ENCODE data around the gene GDF2. TPM values are rescaled to one million over a fixed set of nuclear protein-coding genes. Genes with fewer than 3 reads are reported as not detected.

The GDF2 gene
- total and polyA plus RNA-seq, 3 donors from 2014 or later = 0.19 to 0.39 TPM; not detected in 1

DNA sequence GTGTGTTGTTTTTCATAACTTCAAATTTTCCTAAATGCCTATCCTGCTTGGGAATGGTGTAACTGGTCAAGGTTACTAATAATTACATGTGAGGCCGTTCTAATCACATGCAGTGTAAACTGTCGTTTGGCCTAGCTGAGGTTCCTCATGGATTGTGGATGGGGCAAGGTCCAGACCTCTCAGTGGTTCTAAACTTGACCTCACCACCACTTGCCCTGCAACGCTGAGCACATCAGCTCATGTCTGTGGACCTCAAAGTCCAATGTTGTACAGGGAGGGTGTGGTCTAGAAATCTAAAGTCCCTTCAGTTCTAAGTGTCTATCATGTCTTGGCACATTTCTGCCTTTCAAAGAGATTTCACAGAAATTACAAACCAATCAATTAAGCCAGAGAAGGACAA lies 41.5 kb downstream of the GDF2 start:
- no peaks in the 10 kb centered on the region for H3K27me3 ChIP-seq
- WGBS, 2 donors = 77 to 88% methylated on average over 3 of the region's 3 CpGs

DNA sequence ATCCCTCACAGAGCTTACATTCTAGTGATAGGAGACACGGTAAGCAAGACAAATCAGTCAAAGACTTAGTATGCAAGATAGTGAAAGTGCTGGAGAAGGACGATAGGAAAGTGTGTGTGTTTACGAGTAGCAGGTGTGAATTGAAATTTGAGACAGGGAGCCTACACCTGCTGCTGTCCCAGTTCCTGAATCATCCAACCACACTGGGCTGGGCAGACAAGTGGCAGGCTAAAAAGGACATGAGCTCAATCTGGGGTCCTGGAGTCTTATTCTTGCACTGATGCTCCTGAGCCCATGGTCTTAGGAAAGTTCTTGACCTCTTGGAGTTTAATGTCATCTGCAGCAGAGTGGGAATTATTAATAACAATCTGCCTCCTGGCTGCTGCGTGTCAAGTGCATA lies 42.1 kb downstream of the GDF2 start:
- no peak for DNase-seq
- TF ChIP-seq POLR2A (IDR thresholded peaks at IDR 0.05) = no peak
- TF ChIP-seq, protein P1, sequence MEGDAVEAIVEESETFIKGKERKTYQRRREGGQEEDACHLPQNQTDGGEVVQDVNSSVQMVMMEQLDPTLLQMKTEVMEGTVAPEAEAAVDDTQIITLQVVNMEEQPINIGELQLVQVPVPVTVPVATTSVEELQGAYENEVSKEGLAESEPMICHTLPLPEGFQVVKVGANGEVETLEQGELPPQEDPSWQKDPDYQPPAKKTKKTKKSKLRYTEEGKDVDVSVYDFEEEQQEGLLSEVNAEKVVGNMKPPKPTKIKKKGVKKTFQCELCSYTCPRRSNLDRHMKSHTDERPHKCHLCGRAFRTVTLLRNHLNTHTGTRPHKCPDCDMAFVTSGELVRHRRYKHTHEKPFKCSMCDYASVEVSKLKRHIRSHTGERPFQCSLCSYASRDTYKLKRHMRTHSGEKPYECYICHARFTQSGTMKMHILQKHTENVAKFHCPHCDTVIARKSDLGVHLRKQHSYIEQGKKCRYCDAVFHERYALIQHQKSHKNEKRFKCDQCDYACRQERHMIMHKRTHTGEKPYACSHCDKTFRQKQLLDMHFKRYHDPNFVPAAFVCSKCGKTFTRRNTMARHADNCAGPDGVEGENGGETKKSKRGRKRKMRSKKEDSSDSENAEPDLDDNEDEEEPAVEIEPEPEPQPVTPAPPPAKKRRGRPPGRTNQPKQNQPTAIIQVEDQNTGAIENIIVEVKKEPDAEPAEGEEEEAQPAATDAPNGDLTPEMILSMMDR (IDR thresholded peaks at IDR 0.05) = no peak
- Histone ChIP-seq H3K4me3 (no peak overlapping the region), H3K4me1 (no peaks in the 10 kb centered on the region), H3K27me3 (no peaks in the 10 kb centered on the region), H3K9me3 (no peaks in the 10 kb centered on the region), H3K36me3 (ENCODE audit: low read depth, missing control alignments) (no peaks in the 10 kb centered on the region), H3K27ac (no peak overlapping the region)
- 69 to 74% methylated on average over 4 of the region's 4 CpGs for WGBS, 2 donors
- intact Hi-C loops (cut with DNase I; ENCODE audit: low total_unique reads) = no loop called here

More for the DNA sequence above, 41.5 kb downstream of the GDF2 start:
- TF ChIP-seq, protein P1 (IDR thresholded peaks at IDR 0.05) = no peak
- TF ChIP-seq POLR2A (IDR thresholded peaks at IDR 0.05) = no peak
- Histone ChIP-seq H3K27ac (no peak overlapping the region), H3K4me1 (no peaks in the 10 kb centered on the region), H3K36me3 (ENCODE audit: low read depth, missing control alignments) (no peaks in the 10 kb centered on the region), H3K4me3 (no peak overlapping the region), H3K9me3 (no peaks in the 10 kb centered on the region)
- intact Hi-C loops (cut with DNase I; ENCODE audit: low total_unique reads) = no loop called here
- no peak for DNase-seq

DNA sequence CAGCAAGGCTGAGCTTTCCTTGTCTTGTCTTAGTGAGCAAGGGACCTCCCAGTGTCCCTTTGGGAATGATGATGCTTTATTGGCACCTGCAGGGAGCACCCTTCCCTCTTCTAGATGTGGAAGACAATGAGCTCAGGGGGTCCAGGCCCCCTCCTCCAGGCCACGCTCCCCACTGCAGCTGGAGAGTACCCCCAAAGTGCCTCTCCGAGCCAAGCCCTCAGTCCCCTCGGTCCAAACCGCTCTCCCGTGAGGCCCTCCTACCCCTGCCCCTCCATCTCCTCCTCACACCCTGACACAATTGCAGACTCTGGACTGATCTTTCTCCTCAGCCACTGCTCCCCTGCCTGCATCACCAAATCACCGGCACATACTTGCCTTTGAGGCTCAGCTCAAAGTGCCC lies 42.7 kb downstream of the GDF2 start:
- Histone ChIP-seq H3K36me3 (ENCODE audit: low read depth, missing control alignments) (no peaks in the 10 kb centered on the region), H3K27me3 (no peaks in the 10 kb centered on the region), H3K4me1 (no peaks in the 10 kb centered on the region), H3K27ac (no peak overlapping the region), H3K9me3 (no peaks in the 10 kb centered on the region), H3K4me3 (no peak overlapping the region)
- DNase-seq = no peak
- TF ChIP-seq POLR2A (IDR thresholded peaks at IDR 0.05) = no peak
- TF ChIP-seq, protein P1 (IDR thresholded peaks at IDR 0.05) = no peak
- intact Hi-C loops (cut with DNase I; ENCODE audit: low total_unique reads) = no loop called here
- WGBS, 2 donors = 88 to 91% methylated on average over 6 of the region's 6 CpGs

DNA sequence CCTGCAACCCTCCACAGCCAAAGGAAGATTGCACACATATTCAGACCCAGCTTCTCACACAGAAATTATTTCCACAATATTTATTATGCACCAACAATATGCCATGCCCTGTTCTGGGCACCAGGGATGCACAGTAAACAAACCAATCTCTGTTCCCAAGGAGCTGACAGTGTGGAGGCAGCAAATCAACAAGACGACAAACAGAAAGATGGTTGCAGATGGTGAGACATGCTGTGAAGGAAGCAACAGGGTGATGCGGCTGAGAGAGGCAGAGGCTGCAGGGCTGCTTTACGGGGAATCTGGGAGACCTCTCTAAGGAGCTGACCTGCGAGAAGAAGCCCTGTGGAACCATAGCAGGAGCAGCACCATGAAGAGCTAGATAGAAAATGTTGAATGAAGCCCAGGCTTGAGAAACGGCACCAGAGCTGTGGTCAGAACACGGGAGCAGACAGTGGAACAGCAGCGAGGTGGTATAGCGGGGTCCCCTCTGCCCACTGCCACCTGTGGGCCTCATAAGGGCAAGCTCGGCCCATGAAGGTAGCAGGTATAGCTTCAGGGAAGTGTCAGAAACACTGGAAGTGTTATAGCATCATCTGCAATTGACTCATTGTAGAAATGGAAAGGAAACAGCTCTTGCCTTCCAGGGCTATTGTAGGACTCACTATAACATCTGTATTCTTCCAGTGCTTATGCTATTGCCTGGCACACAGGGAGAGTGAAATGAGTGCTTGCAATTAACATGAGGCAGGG lies 43.4 kb downstream of the GDF2 start:
- H3K27ac ChIP-seq = no peak overlapping the region
- H3K36me3 ChIP-seq (ENCODE audit: low read depth, missing control alignments) = no peaks in the 10 kb centered on the region
- no peaks in the 10 kb centered on the region for H3K27me3 ChIP-seq
- 90 to 91% methylated on average over 9 of the region's 9 CpGs for WGBS, 2 donors
- no peak overlapping the region for H3K4me3 ChIP-seq
- TF ChIP-seq POLR2A (IDR thresholded peaks at IDR 0.05) = no peak
- TF ChIP-seq, protein P1 (IDR thresholded peaks at IDR 0.05) = no peak
- no peaks in the 10 kb centered on the region for H3K9me3 ChIP-seq
- no peak for DNase-seq
- no peaks in the 10 kb centered on the region for H3K4me1 ChIP-seq
- intact Hi-C loops (cut with DNase I; ENCODE audit: low total_unique reads) = no loop called here

DNA sequence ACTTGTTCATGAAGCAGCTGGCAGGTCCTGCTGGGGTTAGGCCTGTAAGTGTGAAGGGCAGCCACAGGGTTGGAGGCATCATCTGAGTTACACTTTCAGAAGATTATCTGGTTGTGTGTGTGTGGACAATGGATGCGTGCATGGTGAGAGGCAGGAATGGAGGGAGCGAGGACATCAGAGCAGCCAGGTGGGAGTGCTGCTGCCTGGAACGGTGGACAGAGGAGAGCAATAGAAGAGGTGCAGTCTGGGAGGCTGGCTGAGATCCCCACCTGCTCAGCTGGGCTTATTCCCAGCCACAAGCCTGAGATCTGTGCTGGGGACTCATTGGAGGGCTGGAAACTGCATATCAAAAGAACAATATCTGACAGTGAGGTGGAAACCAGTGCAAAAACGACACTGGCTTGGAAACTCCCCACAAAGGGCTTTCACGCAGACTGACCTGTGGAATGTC lies 44.0 kb downstream of the GDF2 start:
- intact Hi-C loops (cut with DNase I; ENCODE audit: low total_unique reads) = no loop called here
- Histone ChIP-seq H3K36me3 (ENCODE audit: low read depth, missing control alignments) (no peaks in the 10 kb centered on the region), H3K27ac (no peak overlapping the region), H3K4me1 (no peaks in the 10 kb centered on the region), H3K9me3 (no peaks in the 10 kb centered on the region), H3K27me3 (no peaks in the 10 kb centered on the region), H3K4me3 (no peak overlapping the region)
- peak; percentile 6 for DNase-seq
- TF ChIP-seq, protein P1 (IDR thresholded peaks at IDR 0.05) = no peak
- TF ChIP-seq POLR2A (IDR thresholded peaks at IDR 0.05) = no peak
- WGBS, 2 donors = 77 to 81% methylated on average over 5 of the region's 5 CpGs

Measured in testis (tissue), 3 donors.